Caco-2 (cell line): Measurements from ENCODE around the gene ALDH1A2. TPM values are rescaled to one million over a fixed set of nuclear protein-coding genes. Genes with fewer than 3 reads are reported as not detected.

ENCODE experiments used
- BruUV-seq: library from RNA; stranded (reverse); fragments of 400-500 nt; replicated peaks from 2 replicates; lab custom pipeline; 2021; lab: Mats Ljungman, UMichigan
- CTCF ChIA-PET: fragments of 300-600 bp; sonication (Branson Sonifier 250); formaldehyde crosslinking; loops from one replicate; lab custom pipeline; 2022; ENCODE audit warnings: antibody characterized with exemption; lab: Charles Lee
- POLR2A ChIA-PET: fragments of 300-600 bp; sonication (Branson Sonifier 250); formaldehyde crosslinking; loops from one replicate; lab custom pipeline; 2022; ENCODE audit warnings: antibody characterized with exemption; lab: Charles Lee
- DNase-seq, 2 experiments: peaks; one replicate each; pipeline versions ENCODE4 v3.0.0 to v3.0.0-alpha.2; 2020 to 2022
- H3K27me3 ChIP-seq: replicated peaks from 2 replicates; pipeline ENCODE4 v1.6.0; 2011; ENCODE audit warnings: low read length; ENCODE audit not compliant: control insufficient read depth, insufficient read depth
- H3K36me3 ChIP-seq: 2 replicates; pipeline ENCODE4 v1.5.1; 2011; ENCODE audit warnings: low read length; ENCODE audit not compliant: control insufficient read depth, insufficient read depth
- H3K4me1 ChIP-seq: fragments of 250-450 bp; sonication (Bioruptor Pico); 2 replicates; pipeline ENCODE4 v1.5.1; 2020; ENCODE audit warnings: mild to moderate bottlenecking
- H3K4me3 ChIP-seq: 2 replicates; pipeline ENCODE4 v1.5.1; 2011; ENCODE audit warnings: low read depth, mild to moderate bottlenecking, control low read depth, low read length
- H3K9me3 ChIP-seq: fragments of 250-450 bp; sonication (Bioruptor Pico); 2 replicates; pipeline ENCODE4 v1.5.1; 2020; ENCODE audit warnings: mild to moderate bottlenecking, moderate library complexity
- H3K27ac Mint-ChIP-seq: one replicate; pipeline ENCODE4 v1.8.0; 2022; ENCODE audit warnings: mixed read lengths; ENCODE audit not compliant: unreplicated experiment
- H3K27me3 Mint-ChIP-seq: one replicate; pipeline ENCODE4 v1.8.0; 2022; ENCODE audit warnings: mixed read lengths; ENCODE audit not compliant: insufficient read depth, unreplicated experiment
- H3K36me3 Mint-ChIP-seq: one replicate; pipeline ENCODE4 v1.8.0; 2022; ENCODE audit warnings: mild to moderate bottlenecking, mixed read lengths; ENCODE audit not compliant: insufficient read depth, unreplicated experiment
- H3K4me1 Mint-ChIP-seq: one replicate; pipeline ENCODE4 v1.8.0; 2022; ENCODE audit warnings: low read depth, mixed read lengths; ENCODE audit not compliant: unreplicated experiment
- H3K4me3 Mint-ChIP-seq: one replicate; pipeline ENCODE4 v1.8.0; 2022; ENCODE audit warnings: mild to moderate bottlenecking, moderate library complexity, mixed read lengths; ENCODE audit not compliant: unreplicated experiment
- H3K9me3 Mint-ChIP-seq: one replicate; pipeline ENCODE4 v1.8.0; 2022; ENCODE audit warnings: mixed read lengths; ENCODE audit not compliant: unreplicated experiment
- CTCF ChIP-seq, 2 experiments: fragments of 200-600 bp in 1 of 2; IDR thresholded peaks; 1 replicate in 1 of 2; 2 replicates in 1 of 2; pipeline versions ENCODE4 v1.5.1 to v1.8.0; 2011 to 2022; ENCODE audit warnings: antibody characterized with exemption in 1 of 2, control low read depth in 1 of 2, inconsistent platforms in 1 of 2, low read depth in 1 of 2, low read length in 1 of 2, mild to moderate bottlenecking in 1 of 2, moderate library complexity in 1 of 2; ENCODE audit not compliant: insufficient read depth in 1 of 2, severe bottlenecking in 1 of 2, unreplicated experiment in 1 of 2
- intact Hi-C: fragments of 100-400 bp; cut with micrococcal nuclease; formaldehyde crosslinking; loops from one replicate; pipeline ENCODE4 v1.10.0; 2022; ENCODE audit not compliant: unreplicated experiment
- total RNA-seq: library from RNA; stranded (reverse); gene quantifications from 2 replicates; pipeline ENCODE4 v1.2.3, GENCODE V29; 2022

The ALDH1A2 gene
- total RNA-seq, 1 experiment from 2014 or later, result 0.61 TPM

DNA sequence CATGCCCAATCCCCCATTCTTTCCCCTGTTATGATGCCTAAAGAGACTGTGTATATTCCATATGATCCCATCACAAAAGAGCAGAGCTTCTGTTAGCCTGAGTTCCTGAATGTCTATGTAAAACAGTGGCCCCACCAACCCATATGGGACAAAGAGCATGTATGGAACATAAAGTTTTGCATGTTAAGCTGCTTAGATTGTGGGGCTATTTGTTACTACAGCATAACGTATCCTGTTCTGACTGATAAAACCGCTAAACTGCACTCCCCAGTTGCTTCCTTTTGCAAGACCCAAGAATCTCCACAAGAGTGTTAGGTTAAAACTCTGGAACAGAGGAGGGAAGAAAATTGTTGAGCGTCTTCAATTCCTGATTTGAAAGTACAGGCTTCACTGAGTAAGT, 154.8 kb downstream of the ALDH1A2 start:
- no peaks in the 10 kb centered on the region for H3K36me3 ChIP-seq
- no peak overlapping the region for H3K27ac Mint-ChIP-seq
- TF ChIP-seq CTCF (IDR thresholded peaks at IDR 0.05; ENCODE audit: insufficient read depth in 1 of 2, low read depth in 1 of 2, low read length in 1 of 2, severe bottlenecking in 1 of 2, unreplicated experiment in 1 of 2), result no peak
- H3K4me1 Mint-ChIP-seq, result no peaks in the 10 kb centered on the region
- peaks cover 14% of the 10 kb centered on the region for H3K27me3 Mint-ChIP-seq
- no TSS peak for BruUV-seq
- no peaks in the 10 kb centered on the region for H3K4me1 ChIP-seq
- CTCF ChIA-PET, result interaction anchor here (0.6 kb wide), 1 partner anchor 123 kb away, joined by 6 read pairs; no protein-coding TSS in a partner anchor
- no peaks in the 10 kb centered on the region for H3K27me3 ChIP-seq
- H3K9me3 ChIP-seq, result no peaks in the 10 kb centered on the region
- no peak overlapping the region for H3K4me3 ChIP-seq
- no peak for DNase-seq
- H3K4me3 Mint-ChIP-seq, result no peak overlapping the region
- intact Hi-C loops, result no loop called here
- H3K36me3 Mint-ChIP-seq, result no peaks in the 10 kb centered on the region
- H3K9me3 Mint-ChIP-seq, result no peaks in the 10 kb centered on the region
- POLR2A ChIA-PET, result interaction anchor here (0.7 kb wide), 1 partner anchor 36 kb away, joined by 4 read pairs; no protein-coding TSS in a partner anchor

- CTCF ChIA-PET, result no interaction called here
- no peaks in the 10 kb centered on the region for H3K27me3 ChIP-seq
- H3K36me3 Mint-ChIP-seq, result no peaks in the 10 kb centered on the region
- H3K27ac Mint-ChIP-seq, result no peak overlapping the region
- no peaks in the 10 kb centered on the region for H3K4me1 ChIP-seq
- peaks cover 17% of the 10 kb centered on the region for H3K27me3 Mint-ChIP-seq
- no peak for DNase-seq
- no peak overlapping the region for H3K4me3 Mint-ChIP-seq
- BruUV-seq, result no TSS peak
- no peaks in the 10 kb centered on the region for H3K9me3 Mint-ChIP-seq
- H3K9me3 ChIP-seq, result no peaks in the 10 kb centered on the region
- no peaks in the 10 kb centered on the region for H3K4me1 Mint-ChIP-seq
- no peaks in the 10 kb centered on the region for H3K36me3 ChIP-seq
- H3K4me3 ChIP-seq, result no peak overlapping the region
- POLR2A ChIA-PET, result no interaction called here
- intact Hi-C loops, result no loop called here
- TF ChIP-seq CTCF (IDR thresholded peaks at IDR 0.05; ENCODE audit: insufficient read depth in 1 of 2, low read depth in 1 of 2, low read length in 1 of 2, severe bottlenecking in 1 of 2, unreplicated experiment in 1 of 2), result no peak
These were observed 156.1 kb downstream of the ALDH1A2 start for GRCh38 chr15:57909388-57909787.

DNA sequence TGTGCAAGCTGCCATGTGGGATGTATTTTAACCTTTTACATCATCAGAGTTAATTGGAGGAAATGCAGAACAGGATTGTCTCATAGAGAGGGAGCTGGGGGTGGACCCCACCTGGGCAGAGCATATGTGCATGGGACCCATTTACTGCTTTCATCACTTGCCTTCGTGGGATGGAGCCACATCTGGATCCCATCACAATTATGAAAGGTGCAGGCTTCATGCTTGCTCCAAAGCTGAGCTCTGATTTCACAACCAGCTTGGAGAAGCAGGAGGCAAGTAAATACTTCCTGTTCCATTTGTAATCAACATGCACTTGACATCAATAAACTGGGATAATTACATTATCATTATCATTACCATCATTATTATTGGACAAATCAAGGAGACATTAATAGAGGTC, 161.9 kb downstream of the ALDH1A2 start:
- no peak for DNase-seq
- Histone ChIP-seq H3K36me3 (no peaks in the 10 kb centered on the region), H3K4me1 (no peaks in the 10 kb centered on the region), H3K27me3 (no peaks in the 10 kb centered on the region), H3K4me3 (no peak overlapping the region), H3K9me3 (no peaks in the 10 kb centered on the region)
- peaks cover 24% of the 10 kb centered on the region for H3K27me3 Mint-ChIP-seq
- H3K4me1 Mint-ChIP-seq, result no peaks in the 10 kb centered on the region
- H3K4me3 Mint-ChIP-seq, result no peak overlapping the region
- H3K9me3 Mint-ChIP-seq, result no peaks in the 10 kb centered on the region
- ChIA-PET CTCF (no interaction called here), POLR2A (no interaction called here)
- H3K36me3 Mint-ChIP-seq, result no peaks in the 10 kb centered on the region
- TF ChIP-seq CTCF (IDR thresholded peaks at IDR 0.05; ENCODE audit: insufficient read depth in 1 of 2, low read depth in 1 of 2, low read length in 1 of 2, severe bottlenecking in 1 of 2, unreplicated experiment in 1 of 2), result no peak
- intact Hi-C loops, result no loop called here
- BruUV-seq, result no TSS peak
- H3K27ac Mint-ChIP-seq, result no peak overlapping the region

Other genes starting within 250 kb of the ALDH1A2 start
- not detected in 2 replicates for gene AQP9, start 72.7 kb upstream of the ALDH1A2 start, total RNA-seq